Astrocyte (in vitro differentiated cells and primary cell): ENCODE results near the gene DIP2C.

ENCODE experiments used
- CTCF ChIP-seq: IDR thresholded peaks from 2 replicates; pipeline ENCODE4 v1.5.1; 2011; ENCODE audit warnings: low read depth, mild to moderate bottlenecking, inconsistent platforms, low read length, moderate library complexity; ENCODE audit not compliant: insufficient read depth
- EZH2 ChIP-seq: IDR thresholded peaks from 2 replicates; pipeline ENCODE4 v1.6.1; 2012; ENCODE audit warnings: mild to moderate bottlenecking, low read length, inconsistent platforms; ENCODE audit not compliant: insufficient read depth

GRCh38 chr10:604716-605631 is 84.5 kb downstream of the DIP2C start:
- TF ChIP-seq EZH2: no peak
- no peak for TF ChIP-seq CTCF
